Neuron (in vitro differentiated cells): Measurements from ENCODE around the gene OR10G8.

ENCODE experiments used
- H2AFZ ChIP-seq: one replicate; pipeline ENCODE4 v1.6.1; 2013; ENCODE audit warnings: low read depth, mild to moderate bottlenecking, inconsistent platforms, low read length, moderate library complexity
- H3K27me3 ChIP-seq: one replicate; pipeline ENCODE4 v1.6.1; 2013; ENCODE audit warnings: low read length; ENCODE audit not compliant: insufficient read depth
- H3K36me3 ChIP-seq: one replicate; pipeline ENCODE4 v1.6.1; 2013; ENCODE audit warnings: low read length; ENCODE audit not compliant: insufficient read depth
- H3K4me1 ChIP-seq: one replicate; pipeline ENCODE4 v1.6.1; 2013; ENCODE audit warnings: low read length; ENCODE audit not compliant: insufficient read depth
- H3K4me3 ChIP-seq: 2 replicates; pipeline ENCODE4 v1.5.1; 2013; ENCODE audit warnings: mild to moderate bottlenecking, low read length, moderate library complexity
- H3K9me3 ChIP-seq: one replicate; pipeline ENCODE4 v1.6.1; 2013; ENCODE audit warnings: low read length

Gene OR10G8

DNA sequence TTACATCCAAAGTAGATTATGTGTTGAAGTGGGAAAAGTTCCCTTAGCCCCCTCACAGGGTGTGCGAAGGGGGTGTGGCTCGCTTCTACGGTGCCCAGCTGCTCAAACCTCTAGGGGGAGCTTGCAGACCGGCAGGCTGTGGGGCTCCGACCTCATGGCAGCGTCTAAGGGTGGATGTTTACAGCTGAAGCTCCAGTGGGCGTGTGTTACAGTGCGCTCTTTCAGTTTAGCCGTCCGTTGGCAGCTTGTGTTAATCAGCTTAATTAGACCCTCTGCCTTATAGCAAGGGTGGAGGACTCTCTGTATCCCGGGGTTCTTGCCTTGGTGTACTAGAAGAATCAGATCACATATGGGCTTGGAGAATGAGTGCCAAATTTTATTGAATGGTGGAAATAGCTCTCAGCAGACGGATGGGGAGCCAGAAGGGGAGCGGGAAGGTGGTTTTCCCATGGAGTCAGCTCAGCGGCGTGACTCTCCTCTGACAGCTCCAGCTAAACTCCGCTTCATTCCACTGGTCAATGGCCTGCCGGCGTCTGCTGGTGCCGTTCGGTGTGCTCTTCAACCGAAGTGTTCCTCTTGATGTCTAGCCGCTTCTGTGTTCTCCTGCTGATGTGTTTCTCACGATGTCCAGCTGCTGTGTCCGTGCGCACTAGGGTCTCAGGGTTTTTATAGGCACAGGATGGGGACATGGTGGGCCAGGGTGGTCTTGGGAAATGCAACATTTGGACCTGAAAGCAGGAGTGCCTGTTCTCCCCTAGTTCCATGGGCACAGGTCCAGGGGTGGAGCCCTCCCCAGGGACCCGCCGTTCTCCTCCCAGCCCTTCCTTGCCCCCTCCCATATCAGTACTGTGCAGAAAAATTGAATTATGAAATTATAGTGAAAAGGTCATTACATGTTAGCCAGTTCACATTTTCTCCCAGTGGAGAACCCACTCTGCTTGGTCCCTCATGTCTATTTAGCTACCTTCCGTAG lies 43.1 kb downstream of the OR10G8 start:
- no peaks in the 10 kb centered on the region for H3K4me1 ChIP-seq
- H2AFZ ChIP-seq = no peak overlapping the region
- H3K4me3 ChIP-seq = no peak overlapping the region
- H3K27me3 ChIP-seq = peaks cover 5% of the 10 kb centered on the region
- H3K9me3 ChIP-seq = no peaks in the 10 kb centered on the region
- no peaks in the 10 kb centered on the region for H3K36me3 ChIP-seq

GRCh38 chr11:124070915-124071622 lies 44.5 kb downstream of the OR10G8 start:
- no peaks in the 10 kb centered on the region for H3K9me3 ChIP-seq
- H3K27me3 ChIP-seq = peaks cover 5% of the 10 kb centered on the region
- no peaks in the 10 kb centered on the region for H3K36me3 ChIP-seq
- no peak overlapping the region for H2AFZ ChIP-seq
- no peak overlapping the region for H3K4me3 ChIP-seq
- H3K4me1 ChIP-seq = no peaks in the 10 kb centered on the region

DNA sequence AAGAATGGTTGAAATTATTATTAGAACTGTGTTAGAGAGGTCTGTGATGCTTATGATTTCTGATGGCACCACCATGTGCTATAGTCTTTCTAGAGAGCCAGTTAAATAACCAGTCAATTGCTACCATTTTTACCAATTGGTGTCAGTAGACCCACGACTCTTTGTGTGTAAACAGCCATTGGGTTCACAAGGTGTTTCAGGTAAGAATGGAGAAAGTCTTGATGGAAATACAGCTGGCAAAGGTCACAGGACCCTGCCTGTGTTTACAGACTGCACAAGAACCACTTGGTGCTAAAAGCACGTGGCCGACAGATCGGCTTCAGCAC lies 45.0 kb downstream of the OR10G8 start:
- Histone ChIP-seq H2AFZ (no peak overlapping the region), H3K36me3 (no peaks in the 10 kb centered on the region)

DNA sequence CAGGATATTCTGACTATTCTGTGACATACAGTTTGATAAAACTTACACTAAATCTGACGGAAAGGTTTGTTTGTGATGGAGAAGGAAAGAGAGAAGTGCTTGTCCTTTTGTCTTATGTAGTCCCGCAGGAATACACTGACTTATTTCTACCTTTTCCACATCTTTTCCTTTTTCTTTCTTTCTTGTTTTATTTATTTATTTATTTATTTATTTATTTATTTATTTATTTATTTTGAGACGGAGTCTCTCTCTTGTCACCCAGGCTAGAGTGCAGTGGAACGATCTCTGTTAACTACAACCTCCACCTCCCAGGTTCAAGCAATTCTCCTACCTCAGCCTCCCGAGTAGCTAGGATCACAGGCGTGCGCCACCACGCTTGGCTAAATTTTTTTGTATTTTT lies 45.5 kb downstream of the OR10G8 start:
- Histone ChIP-seq H3K27me3 (peaks cover 5% of the 10 kb centered on the region), H3K9me3 (no peaks in the 10 kb centered on the region), H3K4me3 (no peak overlapping the region), H3K36me3 (no peaks in the 10 kb centered on the region), H3K4me1 (no peaks in the 10 kb centered on the region), H2AFZ (no peak overlapping the region)

More for the DNA sequence above, 45.0 kb downstream of the OR10G8 start:
- Histone ChIP-seq H3K4me1 (no peaks in the 10 kb centered on the region), H3K27me3 (peaks cover 5% of the 10 kb centered on the region), H3K9me3 (no peaks in the 10 kb centered on the region), H3K4me3 (no peak overlapping the region)

GRCh38 chr11:124074554-124074953 lies 48.0 kb downstream of the OR10G8 start:
- H3K4me1 ChIP-seq = no peaks in the 10 kb centered on the region
- no peaks in the 10 kb centered on the region for H3K27me3 ChIP-seq
- H3K4me3 ChIP-seq = no peak overlapping the region
- H3K9me3 ChIP-seq = no peaks in the 10 kb centered on the region
- H2AFZ ChIP-seq = no peak overlapping the region
- no peaks in the 10 kb centered on the region for H3K36me3 ChIP-seq

DNA sequence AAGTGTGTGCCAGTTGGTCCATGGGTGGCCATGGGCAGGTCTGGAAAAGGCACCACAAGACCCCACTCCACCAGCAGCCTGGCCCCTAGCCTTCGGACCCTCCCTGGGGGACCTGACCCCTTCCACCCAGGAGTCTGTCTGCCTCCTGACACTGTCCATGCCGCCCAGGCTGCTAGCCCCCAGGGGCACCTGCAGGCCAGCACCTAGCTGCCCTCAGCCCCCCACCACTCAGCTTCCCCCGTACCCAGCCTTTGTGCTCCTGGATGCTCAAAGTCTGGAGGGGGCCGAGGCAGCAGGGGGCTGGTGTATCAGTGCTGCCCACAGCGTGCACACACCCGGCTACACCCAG lies 48.9 kb downstream of the OR10G8 start:
- Histone ChIP-seq H2AFZ (no peak overlapping the region), H3K27me3 (no peaks in the 10 kb centered on the region), H3K36me3 (no peaks in the 10 kb centered on the region), H3K4me3 (no peak overlapping the region), H3K4me1 (no peaks in the 10 kb centered on the region), H3K9me3 (no peaks in the 10 kb centered on the region)

DNA sequence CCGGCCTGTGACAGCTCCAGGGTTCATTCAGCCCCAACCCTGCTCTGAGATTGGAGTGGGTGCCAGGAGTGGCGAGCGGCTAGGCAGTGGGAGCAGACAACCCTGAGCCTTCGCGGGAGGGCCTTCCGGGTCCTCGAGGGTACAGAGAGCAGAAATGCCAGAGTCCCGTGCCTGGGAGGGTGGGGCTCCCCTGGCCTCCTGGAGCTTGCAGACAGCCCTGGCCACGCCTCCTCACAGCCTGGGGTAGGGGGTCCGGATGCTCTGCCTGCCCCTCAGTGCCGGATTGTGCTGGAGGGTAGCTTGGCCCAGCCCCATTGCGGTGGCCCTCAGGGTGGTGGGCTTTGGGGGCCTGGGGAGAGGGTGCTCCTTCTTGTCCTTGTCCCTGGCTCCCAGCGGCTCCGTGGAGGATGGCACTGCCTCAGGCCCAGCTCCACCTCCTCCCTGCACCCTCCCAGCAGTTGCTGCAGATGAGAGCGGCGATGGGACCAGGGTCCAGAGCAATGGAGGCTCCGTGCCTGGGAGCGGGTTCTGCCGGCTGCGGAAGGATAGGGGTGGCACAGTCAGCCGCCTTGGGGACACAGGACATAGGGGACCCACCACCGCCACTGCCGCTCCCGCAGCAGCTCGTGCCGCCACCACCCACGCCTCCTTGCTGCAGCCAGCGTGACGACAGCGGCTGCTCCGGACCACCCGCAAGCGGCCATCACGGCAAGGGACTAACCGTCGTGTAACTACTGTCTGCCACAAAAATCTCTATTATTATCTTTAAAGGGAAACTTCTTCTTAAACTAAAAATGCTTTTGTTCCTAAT lies 49.4 kb downstream of the OR10G8 start:
- Histone ChIP-seq H3K27me3 (no peaks in the 10 kb centered on the region), H2AFZ (no peak overlapping the region), H3K4me3 (no peak overlapping the region), H3K36me3 (no peaks in the 10 kb centered on the region), H3K9me3 (no peaks in the 10 kb centered on the region), H3K4me1 (no peaks in the 10 kb centered on the region)

- Histone ChIP-seq H2AFZ (no peak overlapping the region), H3K27me3 (no peaks in the 10 kb centered on the region), H3K36me3 (no peaks in the 10 kb centered on the region), H3K4me3 (no peak overlapping the region), H3K9me3 (no peaks in the 10 kb centered on the region), H3K4me1 (no peaks in the 10 kb centered on the region)
Measured at GRCh38 chr11:124077266-124077665, 50.7 kb downstream of the OR10G8 start.

- H3K36me3 ChIP-seq = no peaks in the 10 kb centered on the region
- no peaks in the 10 kb centered on the region for H3K27me3 ChIP-seq
- no peak overlapping the region for H2AFZ ChIP-seq
Measured at GRCh38 chr11:124078591-124078990, 52.0 kb downstream of the OR10G8 start.

DNA sequence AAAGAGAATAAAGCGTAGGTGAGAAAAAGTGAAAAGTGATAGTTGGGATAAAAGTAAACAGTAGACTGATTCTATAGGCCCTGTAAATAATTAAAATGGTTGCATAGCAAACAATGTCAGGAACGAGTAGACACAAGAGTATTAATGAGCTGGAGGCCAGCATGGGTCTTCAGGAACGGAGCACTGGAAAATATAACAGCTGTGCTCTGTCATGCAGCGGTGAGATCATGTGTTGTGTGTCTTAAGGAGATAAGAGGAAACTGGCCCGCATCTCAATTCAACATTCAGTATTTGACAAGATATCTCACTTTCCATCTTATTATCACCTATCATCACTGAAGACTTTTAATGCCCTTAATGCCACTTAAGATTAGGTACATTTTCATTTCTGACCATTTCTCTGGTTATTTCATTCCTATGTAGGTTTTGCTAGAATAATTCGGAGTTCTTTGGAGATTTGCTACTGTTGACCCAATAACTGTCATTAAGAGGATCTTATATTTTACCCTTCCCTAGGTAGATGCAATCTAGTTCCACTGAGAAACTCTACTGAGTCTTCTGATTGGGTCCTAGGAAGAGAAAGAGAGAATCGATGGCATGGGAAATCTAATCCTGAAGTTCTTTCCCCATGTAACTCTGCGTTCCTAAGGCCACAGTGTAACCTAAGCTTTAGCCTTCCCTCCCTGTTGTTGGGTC lies 53.2 kb downstream of the OR10G8 start:
- H3K9me3 ChIP-seq = no peaks in the 10 kb centered on the region
- H3K4me1 ChIP-seq = no peaks in the 10 kb centered on the region
- no peaks in the 10 kb centered on the region for H3K27me3 ChIP-seq
- H2AFZ ChIP-seq = no peak overlapping the region
- no peaks in the 10 kb centered on the region for H3K36me3 ChIP-seq
- H3K4me3 ChIP-seq = no peak overlapping the region

More at GRCh38 chr11:124078591-124078990, 52.0 kb downstream of the OR10G8 start:
- no peaks in the 10 kb centered on the region for H3K4me1 ChIP-seq
- no peaks in the 10 kb centered on the region for H3K9me3 ChIP-seq
- no peak overlapping the region for H3K4me3 ChIP-seq
